Measurements from ENCODE around the gene RBPJ.

DNA sequence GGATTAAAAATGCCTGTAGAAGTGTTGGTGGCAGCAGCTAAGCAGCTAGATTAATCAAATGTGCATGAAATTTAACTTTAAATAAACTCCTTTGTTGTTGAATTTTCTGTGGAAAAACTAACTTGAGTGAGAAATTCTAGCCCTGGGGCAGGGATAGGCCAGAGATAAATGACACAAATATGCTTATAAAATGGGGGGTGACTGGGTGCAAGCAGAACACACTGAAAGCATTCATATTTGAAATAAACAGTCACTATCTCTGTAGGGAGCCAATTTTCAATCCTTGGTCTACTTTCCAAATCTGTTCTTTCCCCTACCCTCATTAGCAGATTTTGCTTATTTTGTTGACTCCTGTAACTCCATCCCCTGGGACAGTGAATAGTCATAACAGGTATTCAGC, 47.9 kb downstream of the RBPJ start:
- TF ChIP-seq, protein P1, sequence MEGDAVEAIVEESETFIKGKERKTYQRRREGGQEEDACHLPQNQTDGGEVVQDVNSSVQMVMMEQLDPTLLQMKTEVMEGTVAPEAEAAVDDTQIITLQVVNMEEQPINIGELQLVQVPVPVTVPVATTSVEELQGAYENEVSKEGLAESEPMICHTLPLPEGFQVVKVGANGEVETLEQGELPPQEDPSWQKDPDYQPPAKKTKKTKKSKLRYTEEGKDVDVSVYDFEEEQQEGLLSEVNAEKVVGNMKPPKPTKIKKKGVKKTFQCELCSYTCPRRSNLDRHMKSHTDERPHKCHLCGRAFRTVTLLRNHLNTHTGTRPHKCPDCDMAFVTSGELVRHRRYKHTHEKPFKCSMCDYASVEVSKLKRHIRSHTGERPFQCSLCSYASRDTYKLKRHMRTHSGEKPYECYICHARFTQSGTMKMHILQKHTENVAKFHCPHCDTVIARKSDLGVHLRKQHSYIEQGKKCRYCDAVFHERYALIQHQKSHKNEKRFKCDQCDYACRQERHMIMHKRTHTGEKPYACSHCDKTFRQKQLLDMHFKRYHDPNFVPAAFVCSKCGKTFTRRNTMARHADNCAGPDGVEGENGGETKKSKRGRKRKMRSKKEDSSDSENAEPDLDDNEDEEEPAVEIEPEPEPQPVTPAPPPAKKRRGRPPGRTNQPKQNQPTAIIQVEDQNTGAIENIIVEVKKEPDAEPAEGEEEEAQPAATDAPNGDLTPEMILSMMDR (IDR thresholded peaks at IDR 0.05), result no peak
- TF ChIP-seq POLR2A (IDR thresholded peaks at IDR 0.05), result no peak
